Gastroesophageal sphincter (tissue), 4 donors: ENCODE results near the gene GPR179. TPM values are rescaled to one million over a fixed set of nuclear protein-coding genes. Genes with fewer than 3 reads are reported as not detected.

ENCODE experiments used
- total RNA-seq, 4 donors: library from RNA; depleted of rRNA; stranded (reverse); fragments of >200 nt; gene quantifications; one replicate each; pipeline ENCODE4 v1.1.0, GENCODE V29; 2016

GPR179 gene
- total RNA-seq, 4 donors from 2014 or later = 0.08 to 0.13 TPM; not detected in 2

Other genes starting within 250 kb of the GPR179 start
- not detected for gene TBC1D3E, start 216.0 kb downstream of the GPR179 start, total RNA-seq
- not detected for gene TBC1D3, start 151.4 kb downstream of the GPR179 start, total RNA-seq
- gene MRPL45, start 46.8 kb downstream of the GPR179 start, total RNA-seq = 10 to 100 TPM; 23.1 to 32.4 (median 28.7) TPM
- 10 to 100 TPM; 13.2 to 19.1 (median 15.7) TPM for gene SOCS7, start 7.9 kb upstream of the GPR179 start, total RNA-seq
- gene ARHGAP23, start 84.5 kb upstream of the GPR179 start, total RNA-seq = 100 to 1,000 TPM in 1 of 4 donors, 10 to 100 TPM in 3; 45.3 to 132 (median 82.8) TPM